GM12865 (cell line): ENCODE measurements around the gene RBM17.
"Not testable (repeated sequence)": the region's sequence is repeated elsewhere in the genome, so short reads cannot be mapped to it uniquely, and the experiment has no call there.

Source experiments
- DNase-seq: peaks from one replicate; pipeline ENCODE4 v3.0.0; 2010; ENCODE audit warnings: low read depth
- H3K4me3 ChIP-seq: 2 replicates; pipeline ENCODE4 v1.5.1; 2011; ENCODE audit warnings: mild to moderate bottlenecking, low read depth, low read length, control low read depth
- CTCF ChIP-seq: IDR thresholded peaks from 2 replicates; pipeline ENCODE4 v1.5.1; 2011; ENCODE audit warnings: low read length, control low read depth, low read depth, inconsistent platforms; ENCODE audit not compliant: insufficient read depth; ENCODE audit errors: missing control alignments

RBM17 gene

GRCh38 chr10:6138456-6138855 lies 49.6 kb downstream of the RBM17 start:
- DNase-seq: no peak
- TF ChIP-seq CTCF: no peak
- H3K4me3 ChIP-seq: no peak overlapping the region

- H3K4me3 ChIP-seq: no peak overlapping the region
- DNase-seq: no peak
- TF ChIP-seq CTCF: no peak
Measured at GRCh38 chr10:6139470-6139869, 50.6 kb downstream of the RBM17 start.

GRCh38 chr10:6140141-6140841 lies 51.5 kb downstream of the RBM17 start:
- TF ChIP-seq CTCF: no peak
- DNase-seq: peak; percentile 30
- H3K4me3 ChIP-seq: 0 out of 2 replicates have a peak overlapping the region, but pooled peaks have one; percentile 0

GRCh38 chr10:6140965-6141295 lies 52.1 kb downstream of the RBM17 start:
- H3K4me3 ChIP-seq: peak overlapping the region; percentile 52; the same call in 1 of the 2 replicates
- no peak for DNase-seq
- TF ChIP-seq CTCF: no peak

- DNase-seq: peak; percentile 85
- TF ChIP-seq CTCF: no peak
- peak overlapping the region; percentile 52 for H3K4me3 ChIP-seq
Measured at GRCh38 chr10:6141296-6142151, 52.7 kb downstream of the RBM17 start.

GRCh38 chr10:6142186-6142585 lies 53.4 kb downstream of the RBM17 start:
- H3K4me3 ChIP-seq, DNase-seq: not testable (repeated sequence)

GRCh38 chr10:6142644-6143043 lies 53.8 kb downstream of the RBM17 start:
- no peak overlapping the region for H3K4me3 ChIP-seq
- TF ChIP-seq CTCF: no peak
- no peak for DNase-seq
